PC-3 (cell line): ENCODE data around the gene FMNL1. TPM values are rescaled to one million over a fixed set of nuclear protein-coding genes. Genes with fewer than 3 reads are reported as not detected.

ENCODE experiments used
- ATAC-seq: fragments of 200-7000 bp; cut with Tn5 transposase; 2 replicates; pipeline ENCODE4 v1.9.1; 2020; ENCODE audit warnings: mild to moderate bottlenecking, moderate library complexity
- BruUV-seq: library from RNA; stranded (reverse); fragments of 400-500 nt; replicated peaks from 2 replicates; lab custom pipeline; 2021; lab: Mats Ljungman, UMichigan
- CTCF ChIA-PET: fragments of 300-600 bp; sonication (Branson Sonifier 250); formaldehyde crosslinking; loops from one replicate; lab custom pipeline; 2022; ENCODE audit warnings: antibody characterized with exemption; lab: Charles Lee
- POLR2A ChIA-PET: fragments of 300-600 bp; sonication (Branson Sonifier 250); formaldehyde crosslinking; loops from one replicate; lab custom pipeline; 2022; ENCODE audit warnings: antibody characterized with exemption; ENCODE audit not compliant: unreplicated experiment; lab: Charles Lee
- DNase-seq: peaks from one replicate; pipeline ENCODE4 v3.0.0-alpha.2; 2015
- H2AFZ ChIP-seq: fragments of 300-600 bp; sonication (generic); 2 replicates; pipeline ENCODE4 v1.6.0; 2016; ENCODE audit warnings: antibody characterized with exemption, low read length
- H3F3A ChIP-seq: fragments of 300-600 bp; sonication (generic); one replicate; pipeline ENCODE4 v1.6.0; 2017; ENCODE audit warnings: antibody characterized with exemption, low read length, control low read depth, mild to moderate bottlenecking; ENCODE audit not compliant: unreplicated experiment
- H3K27ac ChIP-seq: fragments of 300-600 bp; sonication (generic); 2 replicates; pipeline ENCODE4 v1.5.1; 2016; ENCODE audit warnings: mild to moderate bottlenecking, low read length
- H3K27me3 ChIP-seq: fragments of 300-600 bp; sonication (generic); 2 replicates; pipeline ENCODE4 v1.6.1; 2016; ENCODE audit warnings: low read length, mixed read lengths
- H3K36me3 ChIP-seq: fragments of 300-600 bp; sonication (generic); 2 replicates; pipeline ENCODE4 v1.6.1; 2016; ENCODE audit warnings: low read depth, mixed run types, low read length, mixed read lengths
- H3K4me1 ChIP-seq: fragments of 300-600 bp; sonication (generic); 2 replicates; pipeline ENCODE4 v1.5.1; 2016; ENCODE audit warnings: low read length; ENCODE audit not compliant: insufficient read depth
- H3K4me2 ChIP-seq: fragments of 300-600 bp; sonication (generic); 2 replicates; pipeline ENCODE4 v1.6.0; 2016; ENCODE audit warnings: low read length
- H3K4me3 ChIP-seq: fragments of 300-600 bp; sonication (generic); 2 replicates; pipeline ENCODE4 v1.5.1; 2016; ENCODE audit warnings: mild to moderate bottlenecking, low read length, mixed read lengths
- H3K79me2 ChIP-seq: fragments of 300-600 bp; sonication (generic); 2 replicates; pipeline ENCODE4 v1.6.1; 2017; ENCODE audit warnings: low read length, mixed read lengths
- H3K9ac ChIP-seq: fragments of 300-600 bp; sonication (generic); 2 replicates; pipeline ENCODE4 v1.6.0; 2016; ENCODE audit warnings: mild to moderate bottlenecking, low read length
- H3K9me2 ChIP-seq: fragments of 300-600 bp; sonication (generic); replicated peaks from 2 replicates; pipeline ENCODE4 v1.6.1; 2016; ENCODE audit warnings: mixed run types, low read length, mixed read lengths
- H3K9me3 ChIP-seq: fragments of 300-600 bp; sonication (generic); 2 replicates; pipeline ENCODE4 v1.6.1; 2016; ENCODE audit warnings: low read length, mixed read lengths
- H4K20me1 ChIP-seq: fragments of 300-600 bp; sonication (generic); 2 replicates; pipeline ENCODE4 v1.6.1; 2016; ENCODE audit warnings: low read length, mixed read lengths
- EZH2 ChIP-seq: fragments of 300-600 bp; sonication (generic); IDR thresholded peaks from one replicate; pipeline ENCODE4 v1.6.1; 2017; ENCODE audit warnings: antibody characterized with exemption, mild to moderate bottlenecking, low read length; ENCODE audit not compliant: unreplicated experiment
- EZH2phosphoT487 ChIP-seq: fragments of 300-600 bp; sonication (generic); IDR thresholded peaks from 2 replicates; pipeline ENCODE4 v1.6.1; 2018; ENCODE audit warnings: mild to moderate bottlenecking, antibody characterized with exemption, low read length, borderline replicate concordance
- intact Hi-C: fragments of 100-400 bp; cut with micrococcal nuclease; formaldehyde crosslinking; loops from 2 replicates; pipeline ENCODE4 v1.9.0; 2023
- total RNA-seq: library from RNA; depleted of rRNA; stranded (reverse); fragments of >200 nt; gene quantifications from 2 replicates; pipeline ENCODE4 v1.2.3, GENCODE V29; 2014
- TF ChIP-seq, protein P1 (sequence below): fragments of 300-600 bp; sonication (generic); conservative IDR thresholded peaks from 2 replicates; pipeline ENCODE4 v1.5.1; 2017; ENCODE audit warnings: antibody characterized with exemption, low read depth, mild to moderate bottlenecking, low read length

The FMNL1 gene
- total RNA-seq, 1 experiment from 2014 or later: 8.2 TPM

DNA sequence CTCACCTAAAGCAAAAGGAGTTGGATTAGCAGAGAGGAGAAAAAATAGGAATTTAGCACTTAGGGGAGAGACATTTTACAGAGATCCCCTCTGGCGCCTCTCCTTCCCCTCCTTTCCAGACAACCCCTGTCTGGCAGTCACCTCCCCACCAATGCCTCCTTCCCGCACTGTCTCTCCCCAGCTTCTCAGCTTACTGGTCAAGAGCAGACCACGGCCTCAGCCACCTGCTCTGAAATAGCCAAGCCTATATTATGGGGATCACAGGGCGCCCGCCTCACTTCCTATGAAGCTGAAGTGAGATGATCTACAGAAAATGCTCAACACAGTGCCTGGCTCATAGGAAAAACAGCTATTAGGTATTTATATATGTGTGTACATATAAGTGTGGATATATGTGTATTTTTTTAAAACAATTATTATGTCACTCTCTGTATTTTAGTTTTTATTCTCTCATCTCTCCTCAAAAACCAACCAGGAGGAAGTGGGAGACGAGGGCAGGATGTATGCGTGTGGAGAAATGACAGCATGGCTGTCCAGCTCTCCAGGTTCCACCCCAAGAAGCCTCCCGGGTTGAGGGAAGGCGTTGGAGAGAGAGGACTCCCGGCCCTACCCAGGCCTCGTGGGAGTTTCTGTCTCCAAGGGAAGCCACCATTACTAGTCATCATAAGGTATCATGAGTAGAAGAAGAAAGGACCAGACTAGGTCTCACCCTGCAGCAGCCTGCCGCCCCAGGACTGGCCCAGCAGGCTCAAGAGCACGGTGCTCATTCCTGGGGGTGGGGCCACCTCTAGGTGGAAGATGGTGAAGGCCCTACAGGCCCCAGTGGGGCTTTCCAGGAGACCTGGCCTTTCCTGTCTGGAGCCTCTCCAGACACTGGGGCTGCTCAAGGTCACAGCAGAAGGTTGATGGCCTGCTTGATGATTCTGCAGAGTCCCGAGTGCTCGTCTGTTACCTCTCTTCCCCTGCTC lies 67.9 kb downstream of the FMNL1 start:
- no peak for DNase-seq
- TF ChIP-seq EZH2 (no peak), EZH2phosphoT487 (no peak)
- TF ChIP-seq, protein P1, sequence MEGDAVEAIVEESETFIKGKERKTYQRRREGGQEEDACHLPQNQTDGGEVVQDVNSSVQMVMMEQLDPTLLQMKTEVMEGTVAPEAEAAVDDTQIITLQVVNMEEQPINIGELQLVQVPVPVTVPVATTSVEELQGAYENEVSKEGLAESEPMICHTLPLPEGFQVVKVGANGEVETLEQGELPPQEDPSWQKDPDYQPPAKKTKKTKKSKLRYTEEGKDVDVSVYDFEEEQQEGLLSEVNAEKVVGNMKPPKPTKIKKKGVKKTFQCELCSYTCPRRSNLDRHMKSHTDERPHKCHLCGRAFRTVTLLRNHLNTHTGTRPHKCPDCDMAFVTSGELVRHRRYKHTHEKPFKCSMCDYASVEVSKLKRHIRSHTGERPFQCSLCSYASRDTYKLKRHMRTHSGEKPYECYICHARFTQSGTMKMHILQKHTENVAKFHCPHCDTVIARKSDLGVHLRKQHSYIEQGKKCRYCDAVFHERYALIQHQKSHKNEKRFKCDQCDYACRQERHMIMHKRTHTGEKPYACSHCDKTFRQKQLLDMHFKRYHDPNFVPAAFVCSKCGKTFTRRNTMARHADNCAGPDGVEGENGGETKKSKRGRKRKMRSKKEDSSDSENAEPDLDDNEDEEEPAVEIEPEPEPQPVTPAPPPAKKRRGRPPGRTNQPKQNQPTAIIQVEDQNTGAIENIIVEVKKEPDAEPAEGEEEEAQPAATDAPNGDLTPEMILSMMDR: no peak
- ATAC-seq: no peak
- Histone ChIP-seq H2AFZ (no peak overlapping the region), H3K9me2 (no peaks in the 10 kb centered on the region), H3K4me1 (peaks cover 22% of the 10 kb centered on the region), H3K4me2 (no peak overlapping the region), H4K20me1 (peaks cover 15% of the 10 kb centered on the region), H3K4me3 (no peak overlapping the region), H3F3A (peaks cover 9% of the 10 kb centered on the region), H3K36me3 (peaks cover 55% of the 10 kb centered on the region; the same call in 1 of the 2 replicates), H3K9ac (no peak overlapping the region), H3K9me3 (no peaks in the 10 kb centered on the region), H3K79me2 (peaks cover 43% of the 10 kb centered on the region), H3K27ac (no peak overlapping the region), H3K27me3 (no peaks in the 10 kb centered on the region)
- intact Hi-C loops: loop anchor here (5.0 kb wide), 1 partner anchor 98 kb away; no protein-coding TSS in a partner anchor
- ChIA-PET CTCF (no interaction called here), POLR2A (no interaction called here)
- BruUV-seq: no TSS peak

- Histone ChIP-seq H3K27ac (no peak overlapping the region), H2AFZ (no peak overlapping the region), H3K9ac (no peak overlapping the region), H3K27me3 (no peaks in the 10 kb centered on the region), H3K9me2 (no peaks in the 10 kb centered on the region), H3K9me3 (no peaks in the 10 kb centered on the region), H3K79me2 (peaks cover 51% of the 10 kb centered on the region), H3K36me3 (peaks cover 52% of the 10 kb centered on the region; the same call in 1 of the 2 replicates), H3K4me1 (peaks cover 30% of the 10 kb centered on the region), H3K4me2 (no peak overlapping the region), H3K4me3 (no peak overlapping the region), H3F3A (peaks cover 17% of the 10 kb centered on the region), H4K20me1 (peaks cover 15% of the 10 kb centered on the region)
- DNase-seq: no peak
- POLR2A ChIA-PET: no interaction called here
- no TSS peak for BruUV-seq
- intact Hi-C loops: loop anchor here (5.0 kb wide), 1 partner anchor 97 kb away; no protein-coding TSS in a partner anchor
- TF ChIP-seq, protein P1: no peak
- TF ChIP-seq EZH2phosphoT487 (no peak), EZH2 (no peak)
- ATAC-seq: no peak
- CTCF ChIA-PET: interaction anchor here (0.6 kb wide), 1 partner anchor 96 kb away, joined by 5 read pairs; no protein-coding TSS in a partner anchor
Measured at GRCh38 chr17:45290269-45290765, 68.6 kb downstream of the FMNL1 start.
